Transverse colon (tissue), 4 donors: ENCODE measurements around the gene CMTM4. TPM values are rescaled to one million over a fixed set of nuclear protein-coding genes. Genes with fewer than 3 reads are reported as not detected.

Experiments
- DNase-seq: peaks from one replicate; pipeline ENCODE4 v3.0.0-alpha.2; 2019
- H3K27ac ChIP-seq, 4 donors: fragments of 200-600 bp; sonication (generic); 2 replicates each; pipeline ENCODE4 v1.5.1; 2016 to 2018; ENCODE audit warnings: inconsistent platforms in 4 of 4
- H3K27me3 ChIP-seq: fragments of 200-600 bp; sonication (generic); 2 replicates; pipeline ENCODE4 v1.5.1; 2017; ENCODE audit warnings: inconsistent platforms
- H3K36me3 ChIP-seq, 4 donors: fragments of 200-600 bp; sonication (generic); 2 replicates each; pipeline ENCODE4 v1.5.1; 2017 to 2019; ENCODE audit warnings: inconsistent platforms in 4 of 4
- H3K4me1 ChIP-seq, 4 donors: fragments of 200-600 bp; sonication (generic); 2 replicates each; pipeline ENCODE4 v1.5.1; 2017 to 2020; ENCODE audit warnings: inconsistent platforms in 4 of 4
- H3K4me3 ChIP-seq, 4 donors: fragments of 200-600 bp; sonication (generic); 1 replicate in 1 of 4; 2 replicates in 3 of 4; pipeline versions ENCODE4 v1.5.1 to v1.6.1; 2017 to 2019; ENCODE audit warnings: inconsistent platforms in 4 of 4
- H3K9me3 ChIP-seq, 2 donors: fragments of 200-600 bp; sonication (generic); 2 replicates each; pipeline ENCODE4 v1.5.1; 2017 to 2019; ENCODE audit warnings: inconsistent platforms in 2 of 2
- CTCF ChIP-seq, 5 experiments: fragments of 200-600 bp in 3 of 5; fragments of 450-650 bp in 2 of 5; sonication (generic) in 3 of 5; IDR thresholded peaks; 1 replicate in 2 of 5; 2 replicates in 3 of 5; pipeline ENCODE4 v1.5.1; 2016 to 2017; ENCODE audit warnings: antibody characterized with exemption in 5 of 5, inconsistent platforms in 3 of 5, mild to moderate bottlenecking in 2 of 5, moderate library complexity in 1 of 5
- EP300 ChIP-seq: sonication (generic); formaldehyde crosslinking; IDR thresholded peaks from one replicate; pipeline ENCODE4 v1.6.1; 2017; ENCODE audit warnings: antibody characterized with exemption, low read depth
- POLR2A ChIP-seq: fragments of 450-650 bp; IDR thresholded peaks from one replicate; pipeline ENCODE4 v1.6.1; 2016; ENCODE audit warnings: antibody characterized with exemption, mild to moderate bottlenecking, moderate library complexity
- POLR2AphosphoS5 ChIP-seq, 3 donors: sonication (generic); formaldehyde crosslinking; IDR thresholded peaks; one replicate each; pipeline ENCODE4 v1.6.1; 2016; ENCODE audit warnings: antibody characterized with exemption in 3 of 3
- WGBS, 2 donors: methylation state at CpG; one replicate each; pipeline ENCODE4 v1.1.5; 2018; ENCODE audit warnings: low coverage in 1 of 2; 5-methylcytosine and 5-hydroxymethylcytosine counted together
- in situ Hi-C, 4 donors: fragments of 200-750 bp; cut with MboI; loops; one replicate each; pipeline versions ENCODE4 v1.15.0 to v1.15.1; 2017; ENCODE audit warnings: low sequenced_read_pairs in 3 of 4, low pct_ligation_motif_present in 1 of 4, low pct_unique_long_range_greater_than_20kb in 1 of 4
- intact Hi-C: fragments of 100-400 bp; cut with DNase I; formaldehyde crosslinking; loops from one replicate; pipeline ENCODE4 v1.15.1; 2023; ENCODE audit warnings: low total_unique reads
- total RNA-seq, 4 donors: library from RNA; depleted of rRNA; stranded (reverse); fragments of >200 nt; gene quantifications; one replicate each; pipeline ENCODE4 v1.1.0, GENCODE V29; 2016

The CMTM4 gene
- total RNA-seq, 4 donors from 2014 or later: 77.0 to 167 (median 163) TPM

DNA sequence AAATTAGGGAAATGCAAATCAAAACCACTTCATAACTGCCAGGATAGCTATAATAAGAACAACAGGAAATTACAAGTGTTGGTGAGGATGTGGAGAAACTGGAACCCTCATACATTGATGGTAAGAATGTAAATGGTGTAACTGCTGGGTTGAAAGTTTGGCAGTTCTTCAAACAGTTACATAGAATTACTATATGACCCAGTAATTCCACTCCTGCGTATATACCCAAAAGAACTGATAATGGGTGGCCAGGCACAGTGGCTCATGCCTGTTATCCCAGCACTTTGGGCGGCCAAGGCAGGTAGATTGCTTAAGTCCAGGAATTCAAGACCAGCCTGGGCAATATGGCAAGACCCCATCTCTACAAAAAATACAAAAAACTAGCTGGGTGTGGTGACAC is 4.5 kb upstream of the CMTM4 start:
- Histone ChIP-seq H3K27ac (no peak overlapping the region), H3K36me3 (no peaks in the 10 kb centered on the region), H3K4me3 (no peak overlapping the region), H3K9me3 (no peaks in the 10 kb centered on the region), H3K4me1 (peaks cover 0 to 19% (median 11%) of the 10 kb centered on the region in 4 donors), H3K27me3 (no peaks in the 10 kb centered on the region)
- no peak for TF ChIP-seq POLR2AphosphoS5 (IDR thresholded peaks at IDR 0.05)
- no peak for TF ChIP-seq POLR2A
- TF ChIP-seq EP300: no peak
- no peak for TF ChIP-seq CTCF (IDR thresholded peaks at IDR 0.05)
- 53% methylated on average over 2 of the region's 2 CpGs; no CpG with 5 or more reads in 1 of the 2 donors for WGBS, 2 donors
- intact Hi-C loops (no loop called here), in situ Hi-C loops (no loop called here)
- no peak for DNase-seq

GRCh38 chr16:66699898-66700297 is 3.4 kb upstream of the CMTM4 start:
- TF ChIP-seq POLR2AphosphoS5 (IDR thresholded peaks at IDR 0.05) (no peak), POLR2A (no peak), EP300 (no peak), CTCF (IDR thresholded peaks at IDR 0.05) (no peak)

DNA sequence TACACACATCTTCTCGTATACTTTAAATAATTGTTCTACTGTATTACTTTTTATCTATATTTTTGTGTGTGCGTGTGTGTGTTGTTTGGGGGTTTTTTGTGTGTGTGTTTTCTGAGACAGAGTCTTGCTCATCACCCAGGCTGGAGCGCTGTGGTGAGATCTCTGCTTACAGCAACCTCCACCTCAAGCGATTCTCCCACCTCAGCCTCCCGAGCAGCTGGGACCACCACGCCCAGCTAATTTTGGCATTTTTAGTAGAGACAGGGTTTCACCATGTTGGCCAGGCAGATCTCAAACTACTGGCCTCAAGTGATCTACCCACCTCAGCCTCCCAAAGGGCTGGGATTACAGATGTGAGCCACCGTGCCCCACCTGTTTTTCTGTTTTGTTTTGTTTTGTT is 1.5 kb upstream of the CMTM4 start:
- in situ Hi-C loops: no loop called here
- DNase-seq: no peak
- H3K4me1 ChIP-seq: peaks cover 4 to 35% (median 24%) of the 10 kb centered on the region in 4 donors
- H3K36me3 ChIP-seq: no peaks in the 10 kb centered on the region
- H3K9me3 ChIP-seq: no peaks in the 10 kb centered on the region
- H3K27me3 ChIP-seq: no peaks in the 10 kb centered on the region
- TF ChIP-seq POLR2AphosphoS5 (IDR thresholded peaks at IDR 0.05): no peak
- TF ChIP-seq EP300: no peak
- TF ChIP-seq POLR2A: no peak
- no peak for TF ChIP-seq CTCF (IDR thresholded peaks at IDR 0.05)
- H3K4me3 ChIP-seq: no peak overlapping the region
- 68 to 80% methylated on average over 3 to 7 of the region's 7 CpGs for WGBS, 2 donors
- intact Hi-C loops: no loop called here
- no peak overlapping the region for H3K27ac ChIP-seq

More at GRCh38 chr16:66699898-66700297, 3.4 kb upstream of the CMTM4 start:
- Histone ChIP-seq H3K27ac (no peak overlapping the region), H3K4me1 (peaks cover 4 to 25% (median 17%) of the 10 kb centered on the region in 4 donors), H3K4me3 (no peak overlapping the region), H3K36me3 (no peaks in the 10 kb centered on the region), H3K27me3 (no peaks in the 10 kb centered on the region), H3K9me3 (no peaks in the 10 kb centered on the region)
- intact Hi-C loops (no loop called here), in situ Hi-C loops (no loop called here)
- 80% methylated on average over 1 of the region's 1 CpG; no CpG with 5 or more reads in 1 of the 2 donors for whole genome bisulfite sequencing, 2 donors
- no peak for DNase-seq

- peak overlapping the region; percentile 84 to 92 (median 87) for H3K27ac ChIP-seq
- in situ Hi-C loops (no loop called here), intact Hi-C loops (no loop called here)
- peak overlapping the region; percentile 52 to 86 (median 76) for H3K4me3 ChIP-seq
- no peaks in the 10 kb centered on the region for H3K36me3 ChIP-seq
- TF ChIP-seq POLR2A: peak; percentile 69
- peak; percentile 19 to 62 (median 59) for TF ChIP-seq POLR2AphosphoS5 (IDR thresholded peaks at IDR 0.05)
- TF ChIP-seq EP300: no peak
- peak in 1 of 5 experiments; percentile 3 for TF ChIP-seq CTCF (IDR thresholded peaks at IDR 0.05)
- no peaks in the 10 kb centered on the region for H3K9me3 ChIP-seq
- DNase-seq: peak; percentile 77
- 3% methylated on average over 65 of the region's 91 CpGs; no CpG with 5 or more reads in 1 of the 2 donors for WGBS, 2 donors
- no peaks in the 10 kb centered on the region for H3K27me3 ChIP-seq
- H3K4me1 ChIP-seq: peaks cover 4 to 43% (median 27%) of the 10 kb centered on the region in 4 donors
Observed at GRCh38 chr16:66695935-66696668, 441 bp downstream of the CMTM4 start.
